SU-DHL-6 (cell line): ENCODE results near the gene HCFC1R1.

Source experiments
- H2AFZ ChIP-seq: fragments of 200-600 bp; sonication (generic); 2 replicates; pipeline ENCODE4 v1.6.1; 2014; ENCODE audit warnings: low read depth, mild to moderate bottlenecking, moderate library complexity, mixed read lengths, antibody characterized with exemption, low read length; ENCODE audit not compliant: severe bottlenecking
- H3F3A ChIP-seq: fragments of 200-600 bp; shearing (Covaris generic); 2 replicates; pipeline ENCODE4 v1.6.0; 2016; ENCODE audit warnings: antibody characterized with exemption, mild to moderate bottlenecking; ENCODE audit not compliant: insufficient read depth
- H3K27ac ChIP-seq: fragments of 200-600 bp; sonication (generic); 2 replicates; pipeline ENCODE4 v1.5.1; 2016; ENCODE audit warnings: low read depth, mild to moderate bottlenecking, low read length, moderate library complexity, mixed read lengths
- H3K27me3 ChIP-seq: fragments of 200-600 bp; sonication (generic), shearing (Covaris generic); 2 replicates; pipeline ENCODE4 v1.6.0; 2014; ENCODE audit warnings: mild to moderate bottlenecking, low read length
- H3K36me3 ChIP-seq: fragments of 200-600 bp; sonication (generic); 2 replicates; pipeline ENCODE4 v1.6.1; 2014; ENCODE audit warnings: mild to moderate bottlenecking, low read length, mixed read lengths
- H3K4me2 ChIP-seq: fragments of 300-600, 200-600 bp; shearing (Covaris generic), sonication (generic); 2 replicates; pipeline ENCODE4 v1.6.0; 2014; ENCODE audit warnings: low read length, low read depth, mild to moderate bottlenecking; ENCODE audit not compliant: poor library complexity, severe bottlenecking
- H3K4me3 ChIP-seq: fragments of 200-600 bp; sonication (generic); 2 replicates; pipeline ENCODE4 v1.5.1; 2014; ENCODE audit warnings: antibody characterized with exemption, low read length, mild to moderate bottlenecking, mixed read lengths; ENCODE audit not compliant: insufficient read depth, poor library complexity, severe bottlenecking
- H3K79me2 ChIP-seq: fragments of 200-600 bp; sonication (generic); 2 replicates; pipeline ENCODE4 v1.6.1; 2014; ENCODE audit warnings: mild to moderate bottlenecking, low read length, moderate library complexity; ENCODE audit not compliant: insufficient read depth
- H3K9ac ChIP-seq: fragments of 200-600 bp; sonication (generic); 2 replicates; pipeline ENCODE4 v1.7.0; 2014; ENCODE audit warnings: mild to moderate bottlenecking, low read length
- H3K9me2 ChIP-seq: fragments of 200-600 bp; sonication (generic); replicated peaks from 2 replicates; pipeline ENCODE4 v1.6.1; 2014; ENCODE audit warnings: low read length; ENCODE audit not compliant: insufficient read depth
- H3K9me3 ChIP-seq: fragments of 200-600 bp; sonication (generic); 2 replicates; pipeline ENCODE4 v1.6.1; 2014; ENCODE audit warnings: low read length, mixed read lengths; ENCODE audit not compliant: insufficient read depth
- H4K20me1 ChIP-seq: fragments of 200-600 bp; sonication (generic); 2 replicates; pipeline ENCODE4 v1.6.1; 2014; ENCODE audit warnings: low read depth, mild to moderate bottlenecking, antibody characterized with exemption, low read length, moderate library complexity, mixed read lengths
- CTCF ChIP-seq: fragments of 200-600 bp; sonication (generic); IDR thresholded peaks from one replicate; pipeline ENCODE4 v1.5.1; 2017; ENCODE audit warnings: antibody characterized with exemption, mild to moderate bottlenecking, low read length, moderate library complexity; ENCODE audit not compliant: insufficient read depth, poor library complexity, severe bottlenecking
- EZH2phosphoT487 ChIP-seq: fragments of 200-600 bp; sonication (generic), shearing (Covaris generic); conservative IDR thresholded peaks from 2 replicates; pipeline ENCODE4 v1.6.1; 2018; ENCODE audit warnings: mild to moderate bottlenecking, antibody characterized with exemption, low read length, moderate library complexity, mixed read lengths

HCFC1R1 gene

GRCh38 chr16:3023415-3023668, 400 bp downstream of the HCFC1R1 start:
- Histone ChIP-seq H3K27me3 (no peaks in the 10 kb centered on the region), H3K9ac (peak overlapping the region; percentile 79), H2AFZ (no peak overlapping the region), H3K36me3 (no peaks in the 10 kb centered on the region), H3K27ac (peak overlapping the region; percentile 79), H3K9me3 (no peaks in the 10 kb centered on the region), H3K4me3 (peak overlapping the region; percentile 73), H3F3A (peaks cover 18% of the 10 kb centered on the region), H4K20me1 (no peaks in the 10 kb centered on the region), H3K4me2 (peak overlapping the region; percentile 97), H3K9me2 (no peaks in the 10 kb centered on the region), H3K79me2 (no peaks in the 10 kb centered on the region)
- no peak for TF ChIP-seq CTCF

GRCh38 chr16:3022684-3023414, 893 bp downstream of the HCFC1R1 start:
- Histone ChIP-seq H3K79me2 (no peaks in the 10 kb centered on the region), H3K9me3 (no peaks in the 10 kb centered on the region), H2AFZ (no peak overlapping the region), H4K20me1 (no peaks in the 10 kb centered on the region), H3K9ac (peak overlapping the region; percentile 79), H3K27me3 (no peaks in the 10 kb centered on the region), H3K4me2 (peak overlapping the region; percentile 97), H3K36me3 (no peaks in the 10 kb centered on the region), H3K27ac (peak overlapping the region; percentile 79), H3K9me2 (no peaks in the 10 kb centered on the region), H3F3A (peaks cover 18% of the 10 kb centered on the region), H3K4me3 (peak overlapping the region; percentile 73)
- TF ChIP-seq EZH2phosphoT487 (no peak), CTCF (no peak)

- peaks cover 18% of the 10 kb centered on the region for H3F3A ChIP-seq
- H3K9me2 ChIP-seq = no peaks in the 10 kb centered on the region
- no peaks in the 10 kb centered on the region for H3K79me2 ChIP-seq
- peak overlapping the region; percentile 79; the same call in 1 of the 2 replicates for H3K27ac ChIP-seq
- no peaks in the 10 kb centered on the region for H3K36me3 ChIP-seq
- H3K27me3 ChIP-seq = no peaks in the 10 kb centered on the region
- peak overlapping the region; percentile 79; the same call in 1 of the 2 replicates for H3K9ac ChIP-seq
- no peaks in the 10 kb centered on the region for H3K9me3 ChIP-seq
- TF ChIP-seq EZH2phosphoT487 = no peak
- H4K20me1 ChIP-seq = no peaks in the 10 kb centered on the region
- peak overlapping the region; percentile 97 for H3K4me2 ChIP-seq
- H2AFZ ChIP-seq = no peak overlapping the region
- no peak overlapping the region for H3K4me3 ChIP-seq
Measured at GRCh38 chr16:3022208-3022683, 1.5 kb downstream of the HCFC1R1 start.

- H3K27me3 ChIP-seq = no peaks in the 10 kb centered on the region
- no peaks in the 10 kb centered on the region for H3K9me3 ChIP-seq
- no peaks in the 10 kb centered on the region for H4K20me1 ChIP-seq
- peak overlapping the region; percentile 65 for H3K4me3 ChIP-seq
- H3K9ac ChIP-seq = peak overlapping the region; percentile 68
- peak overlapping the region; percentile 79 for H3K27ac ChIP-seq
- peak; percentile 42 for TF ChIP-seq CTCF
- TF ChIP-seq EZH2phosphoT487 = no peak
- H2AFZ ChIP-seq = no peak overlapping the region
- H3K9me2 ChIP-seq = no peaks in the 10 kb centered on the region
- peak overlapping the region; percentile 97 for H3K4me2 ChIP-seq
- H3K79me2 ChIP-seq = no peaks in the 10 kb centered on the region
- H3F3A ChIP-seq = peaks cover 18% of the 10 kb centered on the region
- no peaks in the 10 kb centered on the region for H3K36me3 ChIP-seq
Measured at GRCh38 chr16:3021449-3022207, 2.1 kb downstream of the HCFC1R1 start.
